OCI-LY1 (cell line): ENCODE results near the gene TRPC1.

ENCODE experiments used
- H2AFZ ChIP-seq: fragments of 200-600 bp; sonication (generic), shearing (Covaris generic); 2 replicates; pipeline ENCODE4 v1.6.0; 2014; ENCODE audit warnings: antibody characterized with exemption, mild to moderate bottlenecking, low read length
- H3F3A ChIP-seq: fragments of 200-600 bp; sonication (generic), shearing (Covaris generic); 2 replicates; pipeline ENCODE4 v1.6.0; 2014; ENCODE audit warnings: mild to moderate bottlenecking, antibody characterized with exemption, low read length, moderate library complexity; ENCODE audit not compliant: insufficient read depth
- H3K27ac ChIP-seq: fragments of 200-600 bp; sonication (generic); 2 replicates; pipeline ENCODE4 v1.5.1; 2014; ENCODE audit warnings: low read length, mixed run types, mild to moderate bottlenecking, low read depth; ENCODE audit not compliant: poor library complexity, severe bottlenecking
- H3K27me3 ChIP-seq: fragments of 200-600 bp; sonication (generic); 2 replicates; pipeline ENCODE4 v1.6.0; 2014; ENCODE audit warnings: antibody characterized with exemption, mild to moderate bottlenecking, low read length, moderate library complexity; ENCODE audit not compliant: insufficient read depth
- H3K36me3 ChIP-seq: fragments of 200-600 bp; sonication (generic); 2 replicates; pipeline ENCODE4 v1.6.1; 2014; ENCODE audit warnings: mild to moderate bottlenecking, antibody characterized with exemption, low read length, moderate library complexity, mixed read lengths; ENCODE audit not compliant: insufficient read depth
- H3K4me1 ChIP-seq: fragments of 200-600 bp; sonication (generic); 2 replicates; pipeline ENCODE4 v1.5.1; 2014; ENCODE audit warnings: mild to moderate bottlenecking, low read length, moderate library complexity; ENCODE audit not compliant: insufficient read depth, severe bottlenecking
- H3K4me2 ChIP-seq: fragments of 200-600 bp; sonication (generic), shearing (Covaris generic); 2 replicates; pipeline ENCODE4 v1.6.1; 2014; ENCODE audit warnings: low read length
- H3K4me3 ChIP-seq: fragments of 200-600 bp; sonication (generic); 2 replicates; pipeline ENCODE4 v1.5.1; 2014; ENCODE audit warnings: low read length, low read depth, mild to moderate bottlenecking, mixed read lengths; ENCODE audit not compliant: poor library complexity, severe bottlenecking
- H3K79me2 ChIP-seq: fragments of 200-600 bp; shearing (Covaris generic); 2 replicates; pipeline ENCODE4 v1.6.1; 2016; ENCODE audit warnings: mixed run types, low read length, mixed read lengths; ENCODE audit not compliant: insufficient read depth
- H3K9ac ChIP-seq: fragments of 200-600 bp; sonication (generic), shearing (Covaris generic); 2 replicates; pipeline ENCODE4 v1.6.1; 2014; ENCODE audit warnings: mild to moderate bottlenecking, low read length, mixed read lengths
- H3K9me2 ChIP-seq: fragments of 200-600 bp; sonication (generic), shearing (Covaris generic); 2 replicates; pipeline ENCODE4 v1.6.1; 2014; ENCODE audit warnings: low read depth, mild to moderate bottlenecking, low read length, mixed read lengths
- H3K9me3 ChIP-seq: fragments of 200-600 bp; shearing (Covaris generic); 2 replicates; pipeline ENCODE4 v1.6.1; 2014; ENCODE audit warnings: low read length, mixed read lengths
- H4K20me1 ChIP-seq: fragments of 200-600 bp; sonication (generic), shearing (Covaris generic); 2 replicates; pipeline ENCODE4 v1.6.0; 2016; ENCODE audit warnings: mild to moderate bottlenecking, low read length; ENCODE audit not compliant: insufficient read depth
- CTCF ChIP-seq: fragments of 200-600 bp; sonication (generic), shearing (Covaris generic); IDR thresholded peaks from 2 replicates; pipeline ENCODE4 v1.5.1; 2017; ENCODE audit warnings: mild to moderate bottlenecking, antibody characterized with exemption, low read length, moderate library complexity, mixed read lengths
- EZH2 ChIP-seq: fragments of 200-600 bp; sonication (generic), shearing (Covaris generic); IDR thresholded peaks from 2 replicates; pipeline ENCODE4 v1.8.0; 2017; ENCODE audit warnings: borderline replicate concordance, mixed run types, mild to moderate bottlenecking, antibody characterized with exemption, low read length, moderate library complexity, mixed read lengths

TRPC1 gene

GRCh38 chr3:142794508-142794907 is 70.7 kb downstream of the TRPC1 start:
- no peaks in the 10 kb centered on the region for H3K27me3 ChIP-seq
- no peaks in the 10 kb centered on the region for H3K36me3 ChIP-seq
- no peaks in the 10 kb centered on the region for H3K4me1 ChIP-seq
- H3K27ac ChIP-seq: no peak overlapping the region
- H3K4me2 ChIP-seq: no peak overlapping the region
- no peak overlapping the region for H3K9ac ChIP-seq
- H2AFZ ChIP-seq: no peak overlapping the region
- H3K9me3 ChIP-seq: no peaks in the 10 kb centered on the region
- no peaks in the 10 kb centered on the region for H3K9me2 ChIP-seq
- H4K20me1 ChIP-seq: no peaks in the 10 kb centered on the region
- no peak for TF ChIP-seq CTCF
- no peak for TF ChIP-seq EZH2
- H3K79me2 ChIP-seq: no peaks in the 10 kb centered on the region
- H3K4me3 ChIP-seq: no peak overlapping the region
- no peaks in the 10 kb centered on the region for H3F3A ChIP-seq

- no peak overlapping the region for H3K4me3 ChIP-seq
- no peak overlapping the region for H3K9ac ChIP-seq
- no peaks in the 10 kb centered on the region for H3K9me3 ChIP-seq
- no peak overlapping the region for H2AFZ ChIP-seq
- H3F3A ChIP-seq: no peaks in the 10 kb centered on the region
- H3K4me2 ChIP-seq: no peak overlapping the region
- no peaks in the 10 kb centered on the region for H4K20me1 ChIP-seq
- no peaks in the 10 kb centered on the region for H3K4me1 ChIP-seq
- H3K36me3 ChIP-seq: no peaks in the 10 kb centered on the region
- TF ChIP-seq CTCF (no peak), EZH2 (no peak)
- H3K27ac ChIP-seq: no peak overlapping the region
- no peaks in the 10 kb centered on the region for H3K27me3 ChIP-seq
- H3K79me2 ChIP-seq: no peaks in the 10 kb centered on the region
- no peaks in the 10 kb centered on the region for H3K9me2 ChIP-seq
These were observed 71.5 kb downstream of the TRPC1 start for GRCh38 chr3:142795332-142795731.

GRCh38 chr3:142796823-142797222 is 73.0 kb downstream of the TRPC1 start:
- no peak overlapping the region for H2AFZ ChIP-seq

More at GRCh38 chr3:142796823-142797222, 73.0 kb downstream of the TRPC1 start:
- no peak overlapping the region for H3K4me3 ChIP-seq
- H3K9ac ChIP-seq: no peak overlapping the region
- no peaks in the 10 kb centered on the region for H3K36me3 ChIP-seq
- H3K9me2 ChIP-seq: no peaks in the 10 kb centered on the region
- no peaks in the 10 kb centered on the region for H3K4me1 ChIP-seq
- H3K27ac ChIP-seq: no peak overlapping the region
- H3K9me3 ChIP-seq: no peaks in the 10 kb centered on the region
- no peaks in the 10 kb centered on the region for H4K20me1 ChIP-seq
- no peaks in the 10 kb centered on the region for H3F3A ChIP-seq
- no peaks in the 10 kb centered on the region for H3K27me3 ChIP-seq
- H3K79me2 ChIP-seq: no peaks in the 10 kb centered on the region
- TF ChIP-seq CTCF (no peak), EZH2 (no peak)
- H3K4me2 ChIP-seq: no peak overlapping the region
